HepG2 (cell line): Measurements from ENCODE around the gene IRGQ. TPM values are rescaled to one million over a fixed set of nuclear protein-coding genes. Genes with fewer than 3 reads are reported as not detected.

ENCODE experiments used
- ARID2 ChIP-seq: sonication (generic); formaldehyde crosslinking; IDR thresholded peaks from 2 replicates; pipeline ENCODE4 v1.8.1; 2022; ENCODE audit warnings: mild to moderate bottlenecking, missing genetic modification reagents, borderline replicate concordance
- EEA1 ChIP-seq: sonication (generic); formaldehyde crosslinking; IDR thresholded peaks from 2 replicates; pipeline ENCODE4 v1.5.1; 2020; ENCODE audit warnings: mild to moderate bottlenecking, missing genetic modification reagents, borderline replicate concordance
- FOXC1 ChIP-seq: sonication (generic); formaldehyde crosslinking; IDR thresholded peaks from 2 replicates; pipeline ENCODE4 v1.8.0; 2022; ENCODE audit warnings: mild to moderate bottlenecking, missing genetic modification reagents, borderline replicate concordance
- HIVEP1 ChIP-seq: sonication (generic); formaldehyde crosslinking; IDR thresholded peaks from 2 replicates; pipeline ENCODE4 v1.4.0; 2020; ENCODE audit warnings: mild to moderate bottlenecking, missing genetic modification reagents
- HNRNPLL ChIP-seq: fragments of 200-400 bp; formaldehyde crosslinking; IDR thresholded peaks from 2 replicates; pipeline ENCODE4 v1.6.1; 2017; ENCODE audit warnings: mild to moderate bottlenecking, low read depth, low read length; ENCODE audit not compliant: poor library complexity, severe bottlenecking
- KDM6A ChIP-seq: IDR thresholded peaks from 2 replicates; pipeline ENCODE4 v1.6.1; 2016; ENCODE audit warnings: low read depth
- MTF1 ChIP-seq: sonication (generic); formaldehyde crosslinking; IDR thresholded peaks from 2 replicates; pipeline ENCODE4 v1.5.0; 2020; ENCODE audit warnings: missing genetic modification reagents
- MTF2 ChIP-seq: sonication (generic); formaldehyde crosslinking; IDR thresholded peaks from 2 replicates; pipeline ENCODE4 v1.5.0; 2020; ENCODE audit warnings: missing genetic modification reagents, borderline replicate concordance
- NAIF1 ChIP-seq: sonication (generic); formaldehyde crosslinking; IDR thresholded peaks from 2 replicates; pipeline ENCODE4 v1.5.0; 2020; ENCODE audit warnings: mild to moderate bottlenecking, missing genetic modification reagents, borderline replicate concordance
- SOX6 ChIP-seq, 2 experiments: fragments of 450-650 bp in 1 of 2; sonication (generic) in 1 of 2; formaldehyde crosslinking in 1 of 2; IDR thresholded peaks; 2 replicates each; pipeline versions ENCODE4 v1.4.0 to v1.6.1; 2017 to 2020; ENCODE audit warnings: antibody characterized with exemption in 1 of 2, mild to moderate bottlenecking in 1 of 2, missing genetic modification reagents in 1 of 2
- YEATS2 ChIP-seq: sonication (generic); formaldehyde crosslinking; IDR thresholded peaks from 2 replicates; pipeline ENCODE4 v1.4.0; 2020; ENCODE audit warnings: missing genetic modification reagents, borderline replicate concordance
- ZNF12 ChIP-seq: sonication (generic); formaldehyde crosslinking; IDR thresholded peaks from 2 replicates; pipeline ENCODE4 v1.5.0; 2020; ENCODE audit warnings: missing genetic modification reagents
- ZNF274 ChIP-seq: sonication (generic); formaldehyde crosslinking; IDR thresholded peaks from 2 replicates; pipeline ENCODE4 v1.5.1; 2020; ENCODE audit warnings: mild to moderate bottlenecking, missing genetic modification reagents
- ZNF484 ChIP-seq: sonication (generic); formaldehyde crosslinking; IDR thresholded peaks from 2 replicates; pipeline ENCODE4 v1.5.1; 2020; ENCODE audit warnings: mild to moderate bottlenecking, low read depth, missing genetic modification reagents, borderline replicate concordance
- ZNF496 ChIP-seq: sonication (generic); formaldehyde crosslinking; IDR thresholded peaks from 2 replicates; pipeline ENCODE4 v1.8.1; 2023; ENCODE audit warnings: mild to moderate bottlenecking, moderate library complexity, missing genetic modification reagents; ENCODE audit not compliant: insufficient replicate concordance
- ZNF740 ChIP-seq: sonication (generic); formaldehyde crosslinking; IDR thresholded peaks from 2 replicates; pipeline ENCODE4 v1.4.0; 2020; ENCODE audit warnings: missing genetic modification reagents
- ZSCAN31 ChIP-seq: sonication (generic); formaldehyde crosslinking; IDR thresholded peaks from 2 replicates; pipeline ENCODE4 v1.5.0; 2020; ENCODE audit warnings: low read depth, mild to moderate bottlenecking, missing genetic modification reagents
- polyA plus RNA-seq, 8 experiments: library from polyadenylated mRNA; depleted of rRNA in 3 of 8; stranded (reverse) in 7 of 8; unstranded in 1 of 8; fragments of >200 nt; fragmentation: Illumina TruSeq in 4 of 8; extraction: Trizol in 4 of 8; gene quantifications; 2 replicates each; pipeline versions ENCODE4 v1.2.1 to v1.2.3, GENCODE V29; 2011 to 2016; ENCODE audit warnings: low read depth in 4 of 8, missing spikeins in 1 of 8, mixed read lengths in 1 of 8; ENCODE audit not compliant: insufficient read depth in 1 of 8
- total RNA-seq, 5 experiments: library from RNA; depleted of rRNA; stranded (reverse); fragments of >200 nt; fragmentation: Illumina TruSeq; extraction: Trizol; gene quantifications; 2 replicates each; pipeline ENCODE4 v1.2.3, GENCODE V29; 2016; ENCODE audit warnings: low read depth in 1 of 5
- TF ChIP-seq, protein P1 (sequence below): sonication (generic); formaldehyde crosslinking; IDR thresholded peaks from 2 replicates; pipeline ENCODE4 v1.9.0; 2021; ENCODE audit warnings: mild to moderate bottlenecking, missing genetic modification reagents
- TF ChIP-seq, protein P2 (sequence below): sonication (generic); formaldehyde crosslinking; IDR thresholded peaks from 2 replicates; pipeline ENCODE4 v1.4.0; 2020; ENCODE audit warnings: mild to moderate bottlenecking, missing genetic modification reagents
- TF ChIP-seq, protein P3 (sequence below): sonication (generic); formaldehyde crosslinking; IDR thresholded peaks from 2 replicates; pipeline ENCODE4 v1.4.0; 2020; ENCODE audit warnings: missing genetic modification reagents, borderline replicate concordance

The IRGQ gene
- total and polyA plus RNA-seq, 2 of the 13 experiments (the other 11 are each of a cell fraction or from before 2014, with no cell fraction given), result 11.6 to 12.4 TPM

GRCh38 chr19:43619262-43620060 lies 23.5 kb upstream of the IRGQ start, which contains the start of gene ZNF428 (continued):
- TF ChIP-seq, protein P1, sequence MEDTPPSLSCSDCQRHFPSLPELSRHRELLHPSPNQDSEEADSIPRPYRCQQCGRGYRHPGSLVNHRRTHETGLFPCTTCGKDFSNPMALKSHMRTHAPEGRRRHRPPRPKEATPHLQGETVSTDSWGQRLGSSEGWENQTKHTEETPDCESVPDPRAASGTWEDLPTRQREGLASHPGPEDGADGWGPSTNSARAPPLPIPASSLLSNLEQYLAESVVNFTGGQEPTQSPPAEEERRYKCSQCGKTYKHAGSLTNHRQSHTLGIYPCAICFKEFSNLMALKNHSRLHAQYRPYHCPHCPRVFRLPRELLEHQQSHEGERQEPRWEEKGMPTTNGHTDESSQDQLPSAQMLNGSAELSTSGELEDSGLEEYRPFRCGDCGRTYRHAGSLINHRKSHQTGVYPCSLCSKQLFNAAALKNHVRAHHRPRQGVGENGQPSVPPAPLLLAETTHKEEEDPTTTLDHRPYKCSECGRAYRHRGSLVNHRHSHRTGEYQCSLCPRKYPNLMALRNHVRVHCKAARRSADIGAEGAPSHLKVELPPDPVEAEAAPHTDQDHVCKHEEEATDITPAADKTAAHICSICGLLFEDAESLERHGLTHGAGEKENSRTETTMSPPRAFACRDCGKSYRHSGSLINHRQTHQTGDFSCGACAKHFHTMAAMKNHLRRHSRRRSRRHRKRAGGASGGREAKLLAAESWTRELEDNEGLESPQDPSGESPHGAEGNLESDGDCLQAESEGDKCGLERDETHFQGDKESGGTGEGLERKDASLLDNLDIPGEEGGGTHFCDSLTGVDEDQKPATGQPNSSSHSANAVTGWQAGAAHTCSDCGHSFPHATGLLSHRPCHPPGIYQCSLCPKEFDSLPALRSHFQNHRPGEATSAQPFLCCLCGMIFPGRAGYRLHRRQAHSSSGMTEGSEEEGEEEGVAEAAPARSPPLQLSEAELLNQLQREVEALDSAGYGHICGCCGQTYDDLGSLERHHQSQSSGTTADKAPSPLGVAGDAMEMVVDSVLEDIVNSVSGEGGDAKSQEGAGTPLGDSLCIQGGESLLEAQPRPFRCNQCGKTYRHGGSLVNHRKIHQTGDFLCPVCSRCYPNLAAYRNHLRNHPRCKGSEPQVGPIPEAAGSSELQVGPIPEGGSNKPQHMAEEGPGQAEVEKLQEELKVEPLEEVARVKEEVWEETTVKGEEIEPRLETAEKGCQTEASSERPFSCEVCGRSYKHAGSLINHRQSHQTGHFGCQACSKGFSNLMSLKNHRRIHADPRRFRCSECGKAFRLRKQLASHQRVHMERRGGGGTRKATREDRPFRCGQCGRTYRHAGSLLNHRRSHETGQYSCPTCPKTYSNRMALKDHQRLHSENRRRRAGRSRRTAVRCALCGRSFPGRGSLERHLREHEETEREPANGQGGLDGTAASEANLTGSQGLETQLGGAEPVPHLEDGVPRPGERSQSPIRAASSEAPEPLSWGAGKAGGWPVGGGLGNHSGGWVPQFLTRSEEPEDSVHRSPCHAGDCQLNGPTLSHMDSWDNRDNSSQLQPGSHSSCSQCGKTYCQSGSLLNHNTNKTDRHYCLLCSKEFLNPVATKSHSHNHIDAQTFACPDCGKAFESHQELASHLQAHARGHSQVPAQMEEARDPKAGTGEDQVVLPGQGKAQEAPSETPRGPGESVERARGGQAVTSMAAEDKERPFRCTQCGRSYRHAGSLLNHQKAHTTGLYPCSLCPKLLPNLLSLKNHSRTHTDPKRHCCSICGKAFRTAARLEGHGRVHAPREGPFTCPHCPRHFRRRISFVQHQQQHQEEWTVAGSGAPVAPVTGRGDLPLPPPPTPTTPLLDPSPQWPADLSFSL (CRISPR knock-in tag), result no peak
- TF ChIP-seq ZNF496 (CRISPR knock-in tag) (no peak), HNRNPLL (peak; percentile 98), NAIF1 (CRISPR knock-in tag) (peak; percentile 76; the same call in 1 of the 2 replicates), KDM6A (CRISPR knock-in tag) (no peak), ZNF274 (CRISPR knock-in tag) (peak; percentile 87; the same call in 1 of the 2 replicates), HIVEP1 (CRISPR knock-in tag) (peak; percentile 45; the same call in 1 of the 2 replicates), SOX6 (IDR thresholded peaks at IDR 0.05) (no peak), SOX6 (CRISPR knock-in tag; IDR thresholded peaks at IDR 0.05) (peak; percentile 67; the same call in 1 of the 2 replicates), ARID2 (CRISPR knock-in tag) (peak; percentile 76; the same call in 1 of the 2 replicates), EEA1 (0 out of 2 replicates have a peak, but pooled peaks have one; percentile 29), FOXC1 (CRISPR knock-in tag) (peak; percentile 94), ZSCAN31 (CRISPR knock-in tag) (peak; percentile 84; the same call in 1 of the 2 replicates), MTF1 (CRISPR knock-in tag) (peak; percentile 82; the same call in 1 of the 2 replicates), ZNF12 (CRISPR knock-in tag) (0 out of 2 replicates have a peak, but pooled peaks have one; percentile 13), YEATS2 (peak; percentile 20; the same call in 1 of the 2 replicates), ZNF740 (CRISPR knock-in tag) (peak; percentile 23), MTF2 (CRISPR knock-in tag) (no peak), ZNF484 (no peak)
- TF ChIP-seq, protein P2, sequence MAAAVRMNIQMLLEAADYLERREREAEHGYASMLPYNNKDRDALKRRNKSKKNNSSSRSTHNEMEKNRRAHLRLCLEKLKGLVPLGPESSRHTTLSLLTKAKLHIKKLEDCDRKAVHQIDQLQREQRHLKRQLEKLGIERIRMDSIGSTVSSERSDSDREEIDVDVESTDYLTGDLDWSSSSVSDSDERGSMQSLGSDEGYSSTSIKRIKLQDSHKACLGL (CRISPR knock-in tag), result peak; percentile 92
- TF ChIP-seq, protein P3, sequence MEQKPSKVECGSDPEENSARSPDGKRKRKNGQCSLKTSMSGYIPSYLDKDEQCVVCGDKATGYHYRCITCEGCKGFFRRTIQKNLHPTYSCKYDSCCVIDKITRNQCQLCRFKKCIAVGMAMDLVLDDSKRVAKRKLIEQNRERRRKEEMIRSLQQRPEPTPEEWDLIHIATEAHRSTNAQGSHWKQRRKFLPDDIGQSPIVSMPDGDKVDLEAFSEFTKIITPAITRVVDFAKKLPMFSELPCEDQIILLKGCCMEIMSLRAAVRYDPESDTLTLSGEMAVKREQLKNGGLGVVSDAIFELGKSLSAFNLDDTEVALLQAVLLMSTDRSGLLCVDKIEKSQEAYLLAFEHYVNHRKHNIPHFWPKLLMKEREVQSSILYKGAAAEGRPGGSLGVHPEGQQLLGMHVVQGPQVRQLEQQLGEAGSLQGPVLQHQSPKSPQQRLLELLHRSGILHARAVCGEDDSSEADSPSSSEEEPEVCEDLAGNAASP (CRISPR knock-in tag), result no peak
